ENCODE results near the gene LMTK2. TPM values are rescaled to one million over a fixed set of nuclear protein-coding genes. Genes with fewer than 3 reads are reported as not detected.

LMTK2 gene
- total RNA-seq, 1 donor: 26.4 TPM

- H3K4me3 ChIP-seq (ENCODE audit: low read length): no peak overlapping the region
- no peaks in the 10 kb centered on the region for H3K4me1 ChIP-seq (ENCODE audit: insufficient read depth, low read length)
- no peaks in the 10 kb centered on the region for H3K9me3 ChIP-seq (ENCODE audit: low read depth, low read length)
Observed at GRCh38 chr7:98193474-98194180, 87.0 kb downstream of the LMTK2 start.

GRCh38 chr7:98194186-98194585, 87.5 kb downstream of the LMTK2 start:
- Histone ChIP-seq H3K27me3 (ENCODE audit: insufficient read depth, low read length) (no peaks in the 10 kb centered on the region), H3K4me3 (ENCODE audit: low read length) (no peak overlapping the region), H3K9me3 (ENCODE audit: low read depth, low read length) (no peaks in the 10 kb centered on the region), H3K4me1 (ENCODE audit: insufficient read depth, low read length) (no peaks in the 10 kb centered on the region)

More at GRCh38 chr7:98193474-98194180, 87.0 kb downstream of the LMTK2 start:
- H3K27me3 ChIP-seq (ENCODE audit: insufficient read depth, low read length): no peaks in the 10 kb centered on the region

- Histone ChIP-seq H3K27me3 (ENCODE audit: insufficient read depth, low read length) (no peaks in the 10 kb centered on the region), H3K4me3 (ENCODE audit: low read length) (no peak overlapping the region), H3K4me1 (ENCODE audit: insufficient read depth, low read length) (no peaks in the 10 kb centered on the region), H3K9me3 (ENCODE audit: low read depth, low read length) (no peaks in the 10 kb centered on the region)
Observed at GRCh38 chr7:98194672-98195457, 88.2 kb downstream of the LMTK2 start.

- Histone ChIP-seq H3K27me3 (ENCODE audit: insufficient read depth, low read length) (no peaks in the 10 kb centered on the region), H3K4me3 (ENCODE audit: low read length) (no peak overlapping the region), H3K4me1 (ENCODE audit: insufficient read depth, low read length) (peaks cover 14% of the 10 kb centered on the region), H3K9me3 (ENCODE audit: low read depth, low read length) (no peaks in the 10 kb centered on the region)
Observed at GRCh38 chr7:98196706-98197605, 90.3 kb downstream of the LMTK2 start.

- Histone ChIP-seq H3K9me3 (ENCODE audit: low read depth, low read length) (no peaks in the 10 kb centered on the region), H3K27me3 (ENCODE audit: insufficient read depth, low read length) (no peaks in the 10 kb centered on the region), H3K4me3 (ENCODE audit: low read length) (no peak overlapping the region), H3K4me1 (ENCODE audit: insufficient read depth, low read length) (peaks cover 36% of the 10 kb centered on the region)
Observed at GRCh38 chr7:98199131-98199530, 92.5 kb downstream of the LMTK2 start.

- no peaks in the 10 kb centered on the region for H3K9me3 ChIP-seq (ENCODE audit: low read depth, low read length)
- H3K4me3 ChIP-seq (ENCODE audit: low read length): no peak overlapping the region
- no peaks in the 10 kb centered on the region for H3K27me3 ChIP-seq (ENCODE audit: insufficient read depth, low read length)
- H3K4me1 ChIP-seq (ENCODE audit: insufficient read depth, low read length): peaks cover 41% of the 10 kb centered on the region
Observed at GRCh38 chr7:98200364-98200763, 93.7 kb downstream of the LMTK2 start.

GRCh38 chr7:98202367-98203195, 95.9 kb downstream of the LMTK2 start:
- Histone ChIP-seq H3K27me3 (ENCODE audit: insufficient read depth, low read length) (no peaks in the 10 kb centered on the region), H3K4me3 (ENCODE audit: low read length) (no peak overlapping the region), H3K9me3 (ENCODE audit: low read depth, low read length) (no peaks in the 10 kb centered on the region), H3K4me1 (ENCODE audit: insufficient read depth, low read length) (peaks cover 41% of the 10 kb centered on the region)

- H3K9me3 ChIP-seq (ENCODE audit: low read depth, low read length): no peaks in the 10 kb centered on the region
- no peaks in the 10 kb centered on the region for H3K27me3 ChIP-seq (ENCODE audit: insufficient read depth, low read length)
- H3K4me3 ChIP-seq (ENCODE audit: low read length): no peak overlapping the region
- H3K4me1 ChIP-seq (ENCODE audit: insufficient read depth, low read length): peaks cover 41% of the 10 kb centered on the region
Observed at GRCh38 chr7:98203261-98203963, 96.8 kb downstream of the LMTK2 start.

- no peaks in the 10 kb centered on the region for H3K9me3 ChIP-seq (ENCODE audit: low read depth, low read length)
- H3K4me1 ChIP-seq (ENCODE audit: insufficient read depth, low read length): peaks cover 41% of the 10 kb centered on the region
- no peak overlapping the region for H3K4me3 ChIP-seq (ENCODE audit: low read length)
- H3K27me3 ChIP-seq (ENCODE audit: insufficient read depth, low read length): no peaks in the 10 kb centered on the region
Observed at GRCh38 chr7:98203964-98204605, 97.4 kb downstream of the LMTK2 start.

- H3K4me3 ChIP-seq (ENCODE audit: low read length): no peak overlapping the region
- peaks cover 41% of the 10 kb centered on the region for H3K4me1 ChIP-seq (ENCODE audit: insufficient read depth, low read length)
- no peaks in the 10 kb centered on the region for H3K9me3 ChIP-seq (ENCODE audit: low read depth, low read length)
- no peaks in the 10 kb centered on the region for H3K27me3 ChIP-seq (ENCODE audit: insufficient read depth, low read length)
Observed at GRCh38 chr7:98204670-98205069, 98.0 kb downstream of the LMTK2 start.

- no peaks in the 10 kb centered on the region for H3K27me3 ChIP-seq (ENCODE audit: insufficient read depth, low read length)
- peaks cover 40% of the 10 kb centered on the region for H3K4me1 ChIP-seq (ENCODE audit: insufficient read depth, low read length)
- H3K9me3 ChIP-seq (ENCODE audit: low read depth, low read length): no peaks in the 10 kb centered on the region
- no peak overlapping the region for H3K4me3 ChIP-seq (ENCODE audit: low read length)
Observed at GRCh38 chr7:98205162-98205845, 98.6 kb downstream of the LMTK2 start.

GRCh38 chr7:98206451-98207330, 100.0 kb downstream of the LMTK2 start:
- peaks cover 29% of the 10 kb centered on the region for H3K4me1 ChIP-seq (ENCODE audit: insufficient read depth, low read length)
- no peaks in the 10 kb centered on the region for H3K9me3 ChIP-seq (ENCODE audit: low read depth, low read length)
- H3K4me3 ChIP-seq (ENCODE audit: low read length): no peak overlapping the region
- peaks cover under 1% of the 10 kb centered on the region for H3K27me3 ChIP-seq (ENCODE audit: insufficient read depth, low read length)

Data from mononuclear cell (primary cell).